Measurements from ENCODE around the gene KSR2.
"Not testable (repeated sequence)": the region's sequence is repeated elsewhere in the genome, so short reads cannot be mapped to it uniquely, and the experiment has no call there.

Gene KSR2

GRCh38 chr12:117897372-117898161 lies 71.2 kb downstream of the KSR2 start:
- no peak overlapping the region for H3K4me3 ChIP-seq (ENCODE audit: low read depth, low read length)
- TF ChIP-seq, protein P1, sequence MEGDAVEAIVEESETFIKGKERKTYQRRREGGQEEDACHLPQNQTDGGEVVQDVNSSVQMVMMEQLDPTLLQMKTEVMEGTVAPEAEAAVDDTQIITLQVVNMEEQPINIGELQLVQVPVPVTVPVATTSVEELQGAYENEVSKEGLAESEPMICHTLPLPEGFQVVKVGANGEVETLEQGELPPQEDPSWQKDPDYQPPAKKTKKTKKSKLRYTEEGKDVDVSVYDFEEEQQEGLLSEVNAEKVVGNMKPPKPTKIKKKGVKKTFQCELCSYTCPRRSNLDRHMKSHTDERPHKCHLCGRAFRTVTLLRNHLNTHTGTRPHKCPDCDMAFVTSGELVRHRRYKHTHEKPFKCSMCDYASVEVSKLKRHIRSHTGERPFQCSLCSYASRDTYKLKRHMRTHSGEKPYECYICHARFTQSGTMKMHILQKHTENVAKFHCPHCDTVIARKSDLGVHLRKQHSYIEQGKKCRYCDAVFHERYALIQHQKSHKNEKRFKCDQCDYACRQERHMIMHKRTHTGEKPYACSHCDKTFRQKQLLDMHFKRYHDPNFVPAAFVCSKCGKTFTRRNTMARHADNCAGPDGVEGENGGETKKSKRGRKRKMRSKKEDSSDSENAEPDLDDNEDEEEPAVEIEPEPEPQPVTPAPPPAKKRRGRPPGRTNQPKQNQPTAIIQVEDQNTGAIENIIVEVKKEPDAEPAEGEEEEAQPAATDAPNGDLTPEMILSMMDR (IDR thresholded peaks at IDR 0.05; ENCODE audit: insufficient read depth, low read depth, low read length, missing control alignments) = no peak
- peak; percentile 27 for DNase-seq (ENCODE audit: low read depth)

- no peak for DNase-seq (ENCODE audit: low read depth)
- TF ChIP-seq, protein P1 (IDR thresholded peaks at IDR 0.05; ENCODE audit: insufficient read depth, low read depth, low read length, missing control alignments) = no peak
- H3K4me3 ChIP-seq (ENCODE audit: low read depth, low read length) = no peak overlapping the region
These were observed 72.8 kb downstream of the KSR2 start for GRCh38 chr12:117896009-117896408.

DNA sequence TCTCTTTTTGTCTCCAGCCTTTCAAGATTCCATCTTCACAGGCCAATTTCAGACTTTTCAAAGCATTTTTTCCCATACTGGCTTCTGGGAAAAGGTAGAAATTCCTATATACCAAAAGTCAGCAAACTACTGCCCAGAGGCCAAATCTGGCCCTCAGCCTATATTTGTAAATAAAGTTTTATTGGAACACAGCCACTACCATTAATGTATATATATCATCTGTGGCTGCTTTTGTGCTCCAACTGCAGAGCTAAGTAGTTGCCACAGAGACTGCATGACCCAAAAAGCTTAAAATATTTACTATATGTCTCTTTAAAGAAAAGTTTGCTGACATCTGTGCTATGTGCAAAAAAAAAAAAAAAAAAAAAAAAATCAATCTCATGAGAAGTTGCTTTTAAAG lies 76.3 kb downstream of the KSR2 start:
- TF ChIP-seq, protein P1 (IDR thresholded peaks at IDR 0.05; ENCODE audit: insufficient read depth, low read depth, low read length, missing control alignments) = no peak
- H3K4me3 ChIP-seq (ENCODE audit: low read depth, low read length) = no peak overlapping the region

GRCh38 chr12:117891265-117891664 lies 77.5 kb downstream of the KSR2 start:
- DNase-seq (ENCODE audit: low read depth); H3K4me3 ChIP-seq (ENCODE audit: low read depth, low read length): not testable (repeated sequence)

More for the DNA sequence above, 76.3 kb downstream of the KSR2 start:
- DNase-seq (ENCODE audit: low read depth) = no peak

GRCh38 chr12:117890644-117891043 lies 78.1 kb downstream of the KSR2 start:
- DNase-seq (ENCODE audit: low read depth) = no peak
- no peak overlapping the region for H3K4me3 ChIP-seq (ENCODE audit: low read depth, low read length)
- TF ChIP-seq, protein P1 (IDR thresholded peaks at IDR 0.05; ENCODE audit: insufficient read depth, low read depth, low read length, missing control alignments) = no peak

- no peak overlapping the region for H3K4me3 ChIP-seq (ENCODE audit: low read depth, low read length)
- peak; percentile 21 for DNase-seq (ENCODE audit: low read depth)
- TF ChIP-seq, protein P1 (IDR thresholded peaks at IDR 0.05; ENCODE audit: insufficient read depth, low read depth, low read length, missing control alignments) = peak; percentile 13
These were observed 78.7 kb downstream of the KSR2 start for GRCh38 chr12:117890137-117890536.

DNA sequence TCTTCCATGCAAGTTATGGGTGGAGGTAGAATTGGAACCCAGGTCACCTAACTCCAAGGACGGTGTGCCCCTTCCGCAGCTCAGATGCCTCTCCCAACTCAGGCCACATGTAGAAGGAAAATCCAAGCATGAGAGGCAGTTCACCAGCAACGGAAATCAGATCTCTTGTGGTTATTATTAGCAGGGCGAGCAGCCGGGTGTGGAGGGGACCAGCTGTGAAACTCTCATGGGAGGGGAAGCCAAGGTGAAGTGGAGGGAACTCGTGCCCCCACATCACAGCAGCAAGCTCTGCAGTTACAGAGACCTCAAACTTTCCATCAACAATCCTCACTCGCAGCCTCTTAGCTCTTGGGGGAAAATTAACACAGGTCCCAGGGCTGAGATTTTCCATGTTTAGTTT lies 79.7 kb downstream of the KSR2 start:
- no peak overlapping the region for H3K4me3 ChIP-seq (ENCODE audit: low read depth, low read length)
- TF ChIP-seq, protein P1 (IDR thresholded peaks at IDR 0.05; ENCODE audit: insufficient read depth, low read depth, low read length, missing control alignments) = no peak
- peak; percentile 55 for DNase-seq (ENCODE audit: low read depth)
